ENCODE measurements around the gene ADCY2.

GRCh38 chr5:7787770-7788169 lies 391.8 kb downstream of the ADCY2 start:
- TF ChIP-seq SUZ12 (IDR thresholded peaks at IDR 0.05; ENCODE audit: extremely low read depth, insufficient read depth, insufficient read length) (no peak), ZNF274 (IDR thresholded peaks at IDR 0.05; ENCODE audit: low read depth, low read length) (no peak)
